ENCODE measurements around the gene MGP. TPM values are rescaled to one million over a fixed set of nuclear protein-coding genes. Genes with fewer than 3 reads are reported as not detected.

Gene MGP
- total RNA-seq, 2 experiments from 2014 or later: 1.3 to 1.8 TPM

GRCh38 chr12:14841761-14842160 lies 43.9 kb downstream of the MGP start:
- no peak overlapping the region for H3K4me3 Mint-ChIP-seq
- no peak for DNase-seq

GRCh38 chr12:14840616-14841015 lies 45.0 kb downstream of the MGP start:
- H3K4me3 Mint-ChIP-seq: no peak overlapping the region
- DNase-seq: no peak
- ATAC-seq (ENCODE audit: poor library complexity): no peak
- TF ChIP-seq CTCF (IDR thresholded peaks at IDR 0.05): no peak
- POLR2A ChIA-PET: interaction anchor here (0.6 to 0.7 kb wide), 2 partner anchors 37 to 62 kb away, joined by 3 read pairs; partner anchors contain the start of genes C12orf60 and WBP11
- Histone ChIP-seq H3K27me3 (ENCODE audit: control insufficient read depth in 1 of 2, insufficient read depth in 2 of 2, low read length in 2 of 2) (peaks cover 0 to 8% of the 10 kb centered on the region in 2 experiments), H3K27ac (ENCODE audit: low read depth in 1 of 2, low read length in 2 of 2) (no peak overlapping the region), H3K9me3 (ENCODE audit: control insufficient read depth in 1 of 2, insufficient read depth in 1 of 2, low read length in 2 of 2) (no peaks in the 10 kb centered on the region), H3K4me3 (ENCODE audit: low read length) (no peak overlapping the region), H3K36me3 (ENCODE audit: insufficient read depth, low read length) (no peaks in the 10 kb centered on the region), H3K4me1 (ENCODE audit: insufficient read depth, low read length) (peaks cover 3% of the 10 kb centered on the region)
- CTCF ChIA-PET: no interaction called here
- no peaks in the 10 kb centered on the region for H3K36me3 Mint-ChIP-seq (ENCODE audit: low read depth)
- H3K27me3 Mint-ChIP-seq: peaks cover 19% of the 10 kb centered on the region
- H3K27ac Mint-ChIP-seq: no peak overlapping the region
- intact Hi-C loops (cut with DNase I, micrococcal nuclease): no loop called here
- peaks cover 5% of the 10 kb centered on the region for H3K4me1 Mint-ChIP-seq (ENCODE audit: low read depth)
- H3K9me3 Mint-ChIP-seq: no peaks in the 10 kb centered on the region

More at GRCh38 chr12:14841761-14842160, 43.9 kb downstream of the MGP start:
- peaks cover 17% of the 10 kb centered on the region for H3K27me3 Mint-ChIP-seq
- CTCF ChIA-PET: no interaction called here
- Histone ChIP-seq H3K9me3 (ENCODE audit: control insufficient read depth in 1 of 2, insufficient read depth in 1 of 2, low read length in 2 of 2) (no peaks in the 10 kb centered on the region), H3K27ac (ENCODE audit: low read depth in 1 of 2, low read length in 2 of 2) (no peak overlapping the region), H3K4me3 (ENCODE audit: low read length) (no peak overlapping the region), H3K4me1 (ENCODE audit: insufficient read depth, low read length) (peaks cover 3% of the 10 kb centered on the region), H3K27me3 (ENCODE audit: control insufficient read depth in 1 of 2, insufficient read depth in 2 of 2, low read length in 2 of 2) (peaks cover 0 to 1% of the 10 kb centered on the region in 2 experiments), H3K36me3 (ENCODE audit: insufficient read depth, low read length) (no peaks in the 10 kb centered on the region)
- no peaks in the 10 kb centered on the region for H3K36me3 Mint-ChIP-seq (ENCODE audit: low read depth)
- intact Hi-C loops (cut with DNase I, micrococcal nuclease): no loop called here
- H3K9me3 Mint-ChIP-seq: no peaks in the 10 kb centered on the region
- POLR2A ChIA-PET: no interaction called here
- no peak for ATAC-seq (ENCODE audit: poor library complexity)
- peaks cover 9% of the 10 kb centered on the region for H3K4me1 Mint-ChIP-seq (ENCODE audit: low read depth)
- H3K27ac Mint-ChIP-seq: no peak overlapping the region
- no peak for TF ChIP-seq CTCF (IDR thresholded peaks at IDR 0.05)

- peaks cover 28% of the 10 kb centered on the region for H3K27me3 Mint-ChIP-seq
- H3K36me3 Mint-ChIP-seq (ENCODE audit: low read depth): no peaks in the 10 kb centered on the region
- DNase-seq (no peak), ATAC-seq (ENCODE audit: poor library complexity) (no peak)
- Histone ChIP-seq H3K4me3 (ENCODE audit: low read length) (no peak overlapping the region), H3K36me3 (ENCODE audit: insufficient read depth, low read length) (no peaks in the 10 kb centered on the region), H3K9me3 (ENCODE audit: control insufficient read depth in 1 of 2, insufficient read depth in 1 of 2, low read length in 2 of 2) (no peaks in the 10 kb centered on the region), H3K27me3 (ENCODE audit: control insufficient read depth in 1 of 2, insufficient read depth in 2 of 2, low read length in 2 of 2) (peaks cover 0 to 8% of the 10 kb centered on the region in 2 experiments), H3K4me1 (ENCODE audit: insufficient read depth, low read length) (no peaks in the 10 kb centered on the region), H3K27ac (ENCODE audit: low read depth in 1 of 2, low read length in 2 of 2) (no peak overlapping the region)
- no peaks in the 10 kb centered on the region for H3K9me3 Mint-ChIP-seq
- ChIA-PET CTCF (no interaction called here), POLR2A (no interaction called here)
- no peak overlapping the region for H3K27ac Mint-ChIP-seq
- intact Hi-C loops (cut with DNase I, micrococcal nuclease): no loop called here
- H3K4me1 Mint-ChIP-seq (ENCODE audit: low read depth): no peaks in the 10 kb centered on the region
- TF ChIP-seq CTCF (IDR thresholded peaks at IDR 0.05): no peak
- H3K4me3 Mint-ChIP-seq: no peak overlapping the region
Measured at GRCh38 chr12:14839262-14839661, 46.4 kb downstream of the MGP start.
